ENCODE measurements around the gene TMEM17.

TMEM17 gene

GRCh38 chr2:62511636-62512035 lies 5.6 kb upstream of the TMEM17 start:
- no peak for DNase-seq (ENCODE audit: low read depth)

GRCh38 chr2:62506421-62506750 lies 391 bp upstream of the TMEM17 start:
- DNase-seq (ENCODE audit: low read depth): no peak

GRCh38 chr2:62505109-62505749 lies 766 bp downstream of the TMEM17 start:
- DNase-seq (ENCODE audit: low read depth): no peak

GRCh38 chr2:62504657-62505056 lies 1.3 kb downstream of the TMEM17 start:
- DNase-seq (ENCODE audit: low read depth): no peak

GRCh38 chr2:62501794-62502500 lies 4.0 kb downstream of the TMEM17 start:
- no peak for DNase-seq (ENCODE audit: low read depth)

GRCh38 chr2:62501069-62501468 lies 4.9 kb downstream of the TMEM17 start:
- no peak for DNase-seq (ENCODE audit: low read depth)

GRCh38 chr2:62499430-62500060 lies 6.5 kb downstream of the TMEM17 start:
- no peak for DNase-seq (ENCODE audit: low read depth)

- DNase-seq (ENCODE audit: low read depth): no peak
These were observed 7.3 kb downstream of the TMEM17 start for GRCh38 chr2:62498739-62499138.

GRCh38 chr2:62495761-62496160 lies 10.2 kb downstream of the TMEM17 start:
- DNase-seq (ENCODE audit: low read depth): no peak

GRCh38 chr2:62492048-62492447 lies 13.9 kb downstream of the TMEM17 start:
- DNase-seq (ENCODE audit: low read depth): no peak

GRCh38 chr2:62489702-62490101 lies 16.3 kb downstream of the TMEM17 start:
- no peak for DNase-seq (ENCODE audit: low read depth)

GRCh38 chr2:62489162-62489561 lies 16.8 kb downstream of the TMEM17 start:
- no peak for DNase-seq (ENCODE audit: low read depth)

- DNase-seq (ENCODE audit: low read depth): no peak
These were observed 19.6 kb downstream of the TMEM17 start for GRCh38 chr2:62486439-62486765.

- no peak for DNase-seq (ENCODE audit: low read depth)
These were observed 20.1 kb downstream of the TMEM17 start for GRCh38 chr2:62485761-62486438.

- DNase-seq (ENCODE audit: low read depth): no peak
These were observed 23.2 kb downstream of the TMEM17 start for GRCh38 chr2:62482558-62483352.

- no peak for DNase-seq (ENCODE audit: low read depth)
These were observed 26.1 kb downstream of the TMEM17 start for GRCh38 chr2:62479917-62480316.

GRCh38 chr2:62478093-62478580 lies 27.9 kb downstream of the TMEM17 start:
- DNase-seq (ENCODE audit: low read depth): no peak

GRCh38 chr2:62477573-62477972 lies 28.4 kb downstream of the TMEM17 start:
- no peak for DNase-seq (ENCODE audit: low read depth)

GRCh38 chr2:62475172-62476011 lies 30.6 kb downstream of the TMEM17 start:
- DNase-seq (ENCODE audit: low read depth): no peak

GRCh38 chr2:62474176-62474575 lies 31.8 kb downstream of the TMEM17 start:
- DNase-seq (ENCODE audit: low read depth): no peak

- no peak for DNase-seq (ENCODE audit: low read depth)
These were observed 32.7 kb downstream of the TMEM17 start for GRCh38 chr2:62473246-62473827.
